Heart left ventricle (tissue), 13 donors: ENCODE data around the gene GNPDA1.
A peak's percentile ranks its signal among the peaks of the same experiment; 100 is the strongest.

Experiments
- POLR2A ChIP-seq, 2 donors: fragments of 450-650 bp; IDR thresholded peaks; one replicate each; pipeline ENCODE4 v1.6.1; 2017; ENCODE audit warnings: antibody characterized with exemption in 2 of 2, mild to moderate bottlenecking in 2 of 2, moderate library complexity in 2 of 2
- TF ChIP-seq, protein P1 (sequence below), 12 donors: fragments of 200-600 bp; sonication (generic) in 4 of 12; IDR thresholded peaks; one replicate each; pipeline versions ENCODE4 v1.5.0 to v1.8.0; 2018 to 2022; ENCODE audit warnings: antibody characterized with exemption in 12 of 12, mild to moderate bottlenecking in 5 of 12
- donor health status: ischemic (EF 13 %, LVEDD 7.1; RV severe dilation, severe dysfunction).
- donor health status: DM: no; HTN: yes; CAD: no.
- donor health status: DM: no; HTN: no; CAD: no.
- donor health status: ischemic (EF 25% LVEDD 6.9; RV normal size, moderate dysfunction).
- donor health status: ischemic (EF 25% LVEDD 5.7; RV mildly dilated, moderate dysfunction).
- donor health status: ischemic (EF 35%, LVEDD 5.7; RV mildly dilated, moderate dysfunction).
- donor health status: nonischemic (EF 11% LVEDD 7.7; RV severe dilation, severe dysfunction).
- donor health status: DM: yes; HTN: yes; CAD: no.
- donor health status: PGD.
- donor health status: ischemic (EF 29% LVEDD 5.4; RV normal size, mild dysfunction).
- donor health status: nonischemic (EF 23%, LVEDD 6.1; RV moderate dilation, normal function).

DNA sequence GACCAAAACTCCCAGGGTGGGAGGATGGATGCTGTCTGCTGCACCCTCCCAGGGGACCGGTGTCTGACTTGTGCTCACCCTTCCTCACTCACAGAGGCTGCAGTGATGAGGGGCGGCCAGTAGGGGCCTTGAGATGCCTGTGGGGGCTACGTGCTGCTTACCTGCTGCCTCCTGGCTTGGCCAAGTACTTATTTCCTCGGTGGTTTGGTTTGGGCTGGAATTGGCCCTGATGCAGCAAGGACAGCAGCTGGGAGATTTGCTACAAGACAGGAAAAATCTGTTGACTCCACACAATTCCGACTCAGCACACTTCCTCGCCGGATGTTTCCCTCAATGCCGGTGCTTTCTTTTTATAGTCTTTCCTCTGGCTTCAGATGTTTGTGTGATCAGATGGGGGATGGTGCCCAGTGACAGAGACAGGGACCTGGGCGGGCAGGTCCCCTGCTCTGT is 61.5 kb downstream of the GNPDA1 start:
- TF ChIP-seq, protein P1, sequence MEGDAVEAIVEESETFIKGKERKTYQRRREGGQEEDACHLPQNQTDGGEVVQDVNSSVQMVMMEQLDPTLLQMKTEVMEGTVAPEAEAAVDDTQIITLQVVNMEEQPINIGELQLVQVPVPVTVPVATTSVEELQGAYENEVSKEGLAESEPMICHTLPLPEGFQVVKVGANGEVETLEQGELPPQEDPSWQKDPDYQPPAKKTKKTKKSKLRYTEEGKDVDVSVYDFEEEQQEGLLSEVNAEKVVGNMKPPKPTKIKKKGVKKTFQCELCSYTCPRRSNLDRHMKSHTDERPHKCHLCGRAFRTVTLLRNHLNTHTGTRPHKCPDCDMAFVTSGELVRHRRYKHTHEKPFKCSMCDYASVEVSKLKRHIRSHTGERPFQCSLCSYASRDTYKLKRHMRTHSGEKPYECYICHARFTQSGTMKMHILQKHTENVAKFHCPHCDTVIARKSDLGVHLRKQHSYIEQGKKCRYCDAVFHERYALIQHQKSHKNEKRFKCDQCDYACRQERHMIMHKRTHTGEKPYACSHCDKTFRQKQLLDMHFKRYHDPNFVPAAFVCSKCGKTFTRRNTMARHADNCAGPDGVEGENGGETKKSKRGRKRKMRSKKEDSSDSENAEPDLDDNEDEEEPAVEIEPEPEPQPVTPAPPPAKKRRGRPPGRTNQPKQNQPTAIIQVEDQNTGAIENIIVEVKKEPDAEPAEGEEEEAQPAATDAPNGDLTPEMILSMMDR (IDR thresholded peaks at IDR 0.05): peak in 11 of 12 donors; percentile 11 to 42 (median 33)
- no peak for TF ChIP-seq POLR2A (IDR thresholded peaks at IDR 0.05)
